H1 (cell line): ENCODE data around the gene DGKH. TPM values are rescaled to one million over a fixed set of nuclear protein-coding genes. Genes with fewer than 3 reads are reported as not detected.

Source experiments
- CTCF ChIA-PET: fragments of 300-600 bp; sonication (Branson Sonifier 250); formaldehyde crosslinking; loops from one replicate; lab custom pipeline; 2021; ENCODE audit not compliant: partially characterized antibody; lab: Charles Lee
- POLR2A ChIA-PET: fragments of 300-600 bp; sonication (Branson Sonifier 250); formaldehyde crosslinking; loops from one replicate; lab custom pipeline; 2021; ENCODE audit warnings: inconsistent platforms; ENCODE audit not compliant: partially characterized antibody; lab: Charles Lee
- DNase-seq, 2 experiments: peaks; one replicate each; pipeline versions ENCODE4 v3.0.0 to v3.0.0-alpha.2; 2010 to 2022; ENCODE audit warnings: low spot score in 2 of 2, low read depth in 1 of 2, mixed read lengths in 1 of 2
- FAIRE-seq: peaks from 2 replicates; lab custom pipeline; 2011; peaks lifted over from hg19 to GRCh38; lab: Jason Lieb, UNC
- H2AFZ ChIP-seq: 2 replicates; pipeline ENCODE4 v1.8.1; 2012; ENCODE audit warnings: low read length, inconsistent platforms
- H2AK5ac ChIP-seq: 2 replicates; pipeline ENCODE4 v1.6.1; 2013; ENCODE audit warnings: low read depth, low read length
- H2BK120ac ChIP-seq: replicated peaks from 2 replicates; pipeline ENCODE3; 2013; ENCODE audit warnings: low read depth, low read length, inconsistent platforms
- H2BK12ac ChIP-seq: 2 replicates; pipeline ENCODE4 v1.6.1; 2013; ENCODE audit warnings: low read depth, low read length
- H2BK15ac ChIP-seq: 2 replicates; pipeline ENCODE4 v1.6.1; 2013; ENCODE audit warnings: low read length
- H2BK20ac ChIP-seq: 2 replicates; pipeline ENCODE4 v1.6.1; 2013; ENCODE audit warnings: low read length
- H2BK5ac ChIP-seq: 2 replicates; pipeline ENCODE4 v1.6.1; 2013; ENCODE audit warnings: low read depth, low read length
- H3K14ac ChIP-seq: 2 replicates; pipeline ENCODE4 v1.6.1; 2013; ENCODE audit warnings: inconsistent platforms; ENCODE audit not compliant: insufficient read length
- H3K18ac ChIP-seq: 2 replicates; pipeline ENCODE4 v1.6.1; 2013; ENCODE audit warnings: low read length; ENCODE audit errors: extremely low read depth
- H3K23ac ChIP-seq: 2 replicates; pipeline ENCODE4 v1.6.1; 2013; ENCODE audit warnings: inconsistent platforms; ENCODE audit not compliant: insufficient read length
- H3K23me2 ChIP-seq: 2 replicates; pipeline ENCODE4 v1.6.1; 2013; ENCODE audit warnings: low read depth, low read length
- H3K27ac ChIP-seq: 2 replicates; pipeline ENCODE4 v1.6.1; 2011; ENCODE audit warnings: low read depth, low read length, inconsistent platforms
- H3K27me3 ChIP-seq, 4 experiments: replicated peaks in 1 of 4; 1 replicate in 1 of 4; 2 replicates in 3 of 4; pipeline versions ENCODE4 v1.6.1 to v1.8.1; 2011 to 2013; ENCODE audit warnings: low read length in 3 of 4, mild to moderate bottlenecking in 3 of 4, inconsistent platforms in 2 of 4, mixed read lengths in 2 of 4, moderate library complexity in 1 of 4; ENCODE audit not compliant: control insufficient read depth in 3 of 4, insufficient read depth in 3 of 4; ENCODE audit errors: extremely low read depth in 1 of 4
- H3K36me3 ChIP-seq, 4 experiments: 2 replicates each; pipeline versions ENCODE4 v1.6.1 to v1.8.1; 2011 to 2013; ENCODE audit warnings: mild to moderate bottlenecking in 4 of 4, low read length in 3 of 4, moderate library complexity in 2 of 4, control low read depth in 1 of 4, inconsistent platforms in 1 of 4; ENCODE audit not compliant: insufficient read depth in 4 of 4, control insufficient read depth in 2 of 4
- H3K4ac ChIP-seq: replicated peaks from 2 replicates; pipeline ENCODE3; 2013; ENCODE audit warnings: low read length, low read depth, mixed read lengths, inconsistent platforms; ENCODE audit not compliant: insufficient read length
- H3K4me1 ChIP-seq, 4 experiments: replicated peaks in 1 of 4; 1 replicate in 1 of 4; 2 replicates in 3 of 4; pipeline versions ENCODE4 v1.6.1 to v1.8.1; 2011 to 2013; ENCODE audit warnings: low read length in 3 of 4, inconsistent platforms in 2 of 4, mixed read lengths in 1 of 4; ENCODE audit not compliant: insufficient read depth in 4 of 4, control insufficient read depth in 3 of 4
- H3K4me2 ChIP-seq, 2 experiments: 2 replicates each; pipeline versions ENCODE4 v1.6.1 to v1.8.1; 2011 to 2013; ENCODE audit warnings: low read depth in 2 of 2, low read length in 2 of 2, control low read depth in 1 of 2, inconsistent platforms in 1 of 2, mild to moderate bottlenecking in 1 of 2; ENCODE audit not compliant: insufficient read depth in 1 of 2
- H3K4me3 ChIP-seq, 4 experiments: fragments of 200-600, 300-600 bp in 1 of 4; sonication (generic), shearing (Covaris generic), sonication (Bioruptor Twin) in 1 of 4; 2 replicates each; pipeline versions ENCODE4 v1.5.1 to v1.8.1; 2011 to 2016; ENCODE audit warnings: low read length in 4 of 4, low read depth in 3 of 4, control low read depth in 2 of 4, inconsistent platforms in 2 of 4, mild to moderate bottlenecking in 2 of 4, mixed read lengths in 1 of 4, moderate library complexity in 1 of 4; ENCODE audit not compliant: insufficient read depth in 2 of 4; ENCODE audit errors: extremely low read depth in 1 of 4
- H3K56ac ChIP-seq: replicated peaks from 2 replicates; pipeline ENCODE3; 2013; ENCODE audit warnings: low read depth, mild to moderate bottlenecking, mixed read lengths, low read length, inconsistent platforms; ENCODE audit not compliant: insufficient read length
- H3K79me1 ChIP-seq: 2 replicates; pipeline ENCODE4 v1.6.1; 2013; ENCODE audit warnings: low read depth, low read length, control low read depth
- H3K79me2 ChIP-seq, 2 experiments: 2 replicates each; pipeline versions ENCODE4 v1.6.1 to v1.8.1; 2012 to 2013; ENCODE audit warnings: low read length in 2 of 2, mild to moderate bottlenecking in 2 of 2, inconsistent platforms in 1 of 2; ENCODE audit not compliant: insufficient read depth in 2 of 2, control insufficient read depth in 1 of 2
- H3K9ac ChIP-seq, 4 experiments: replicated peaks in 1 of 4; 1 replicate in 1 of 4; 2 replicates in 3 of 4; pipeline versions ENCODE4 v1.6.1 to v1.8.1; 2011 to 2013; ENCODE audit warnings: low read depth in 3 of 4, low read length in 3 of 4, control low read depth in 2 of 4, mild to moderate bottlenecking in 2 of 4, moderate library complexity in 2 of 4, inconsistent platforms in 1 of 4; ENCODE audit errors: extremely low read depth in 1 of 4
- H3K9me3 ChIP-seq, 2 experiments: 2 replicates each; pipeline versions ENCODE4 v1.6.1 to v1.8.1; 2012 to 2013; ENCODE audit warnings: mild to moderate bottlenecking in 2 of 2, moderate library complexity in 2 of 2, control low read depth in 1 of 2, inconsistent platforms in 1 of 2, low read depth in 1 of 2, low read length in 1 of 2, mixed read lengths in 1 of 2; ENCODE audit not compliant: insufficient read depth in 2 of 2
- H4K20me1 ChIP-seq, 2 experiments: replicated peaks in 1 of 2; 2 replicates each; pipeline versions ENCODE3 to v1.8.1; 2011 to 2013; ENCODE audit warnings: inconsistent platforms in 2 of 2, low read length in 2 of 2, mild to moderate bottlenecking in 1 of 2; ENCODE audit not compliant: insufficient read depth in 2 of 2, control insufficient read depth in 1 of 2
- H4K5ac ChIP-seq: 2 replicates; pipeline ENCODE4 v1.6.1; 2013; ENCODE audit warnings: low read length, low read depth, mixed read lengths, inconsistent platforms; ENCODE audit not compliant: insufficient read length
- H4K8ac ChIP-seq: 2 replicates; pipeline ENCODE4 v1.8.0; 2013; ENCODE audit warnings: mild to moderate bottlenecking, moderate library complexity, low read length, inconsistent platforms; ENCODE audit not compliant: insufficient read depth; ENCODE audit errors: extremely low read depth
- H4K91ac ChIP-seq: replicated peaks from 2 replicates; pipeline ENCODE3; 2013; ENCODE audit warnings: low read length, mixed read lengths, inconsistent platforms; ENCODE audit not compliant: insufficient read length
- EGR1 ChIP-seq: IDR thresholded peaks from 2 replicates; pipeline ENCODE4 v1.6.1; 2011; ENCODE audit warnings: low read depth, low read length, borderline replicate concordance
- GABPA ChIP-seq: IDR thresholded peaks from 2 replicates; pipeline ENCODE4 v1.6.1; 2011; ENCODE audit warnings: mild to moderate bottlenecking, low read length, moderate library complexity, borderline replicate concordance; ENCODE audit not compliant: insufficient read depth
- GTF2F1 ChIP-seq: IDR thresholded peaks from 2 replicates; pipeline ENCODE4 v1.6.1; 2012; ENCODE audit warnings: low read depth, low read length, improper control_type of control experiment, borderline replicate concordance
- HDAC2 ChIP-seq, 2 experiments: fragments of 300-600 bp in 1 of 2; sonication (generic) in 1 of 2; IDR thresholded peaks; 2 replicates each; pipeline ENCODE4 v1.6.1; 2011 to 2012; ENCODE audit warnings: low read depth in 2 of 2, low read length in 2 of 2, mild to moderate bottlenecking in 2 of 2, moderate library complexity in 2 of 2, borderline replicate concordance in 1 of 2, inconsistent platforms in 1 of 2
- HDAC6 ChIP-seq: IDR thresholded peaks from one replicate; pipeline ENCODE4 v1.7.1; 2012; ENCODE audit warnings: low read depth, mild to moderate bottlenecking, inconsistent platforms, low read length, moderate library complexity
- JUND ChIP-seq: IDR thresholded peaks from 2 replicates; pipeline ENCODE4 v1.6.1; 2011; ENCODE audit warnings: mild to moderate bottlenecking, improper control_type of control experiment, low read length
- RBBP5 ChIP-seq: IDR thresholded peaks from 2 replicates; pipeline ENCODE4 v1.7.1; 2012; ENCODE audit warnings: low read depth, mild to moderate bottlenecking, inconsistent platforms, low read length, moderate library complexity, borderline replicate concordance
- SP2 ChIP-seq: IDR thresholded peaks from 2 replicates; pipeline ENCODE4 v1.6.1; 2012; ENCODE audit warnings: mild to moderate bottlenecking, low read length, inconsistent platforms
- SUZ12 ChIP-seq: fragments of 200-600 bp; sonication (generic); IDR thresholded peaks from 2 replicates; pipeline ENCODE4 v1.6.1; 2012; ENCODE audit warnings: mild to moderate bottlenecking, inconsistent platforms, low read length, moderate library complexity, mixed read lengths
- WGBS, 2 experiments: shearing (Covaris generic) in 1 of 2; methylation state at CpG; one replicate each; pipeline versions ENCODE4 v1.1.6 to v1.1.7; 2013 to 2015; ENCODE audit warnings: low lambda C conversion rate in 2 of 2, mixed read lengths in 2 of 2, inconsistent platforms in 1 of 2, low coverage in 1 of 2, missing lambda C conversion rate in 1 of 2; ENCODE audit not compliant: insufficient replicate concordance in 2 of 2, insufficient coverage in 1 of 2, insufficient read length in 1 of 2; ENCODE audit errors: extremely low coverage in 1 of 2, missing lambda C conversion rate in 1 of 2; 5-methylcytosine and 5-hydroxymethylcytosine counted together
- polyA plus RNA-seq, 7 experiments: library from polyadenylated mRNA; depleted of rRNA in 3 of 7; stranded (reverse) in 5 of 7; unstranded in 2 of 7; fragments of >200 nt in 5 of 7; fragments of 200-250 nt in 2 of 7; gene quantifications; 1 replicate in 5 of 7; 2 replicates in 1 of 7; 4 replicates in 1 of 7; pipeline versions ENCODE4 v1.2.1 to v1.2.3, GENCODE V29; 2011 to 2013; ENCODE audit warnings: missing spikeins in 2 of 7, mixed read lengths in 2 of 7
- total RNA-seq: library from RNA; stranded (reverse); fragmentation: NEBNext Ultra II Directional; extraction: Animal tissue kit (Norgen Biotek cat#: 25700); gene quantifications from 2 replicates; pipeline ENCODE4 v1.2.1, GENCODE V29; 2021
- TF ChIP-seq, protein P1 (sequence below): IDR thresholded peaks from 2 replicates; pipeline ENCODE4 v1.6.1; 2011; ENCODE audit warnings: low read length, improper control_type of control experiment
- TF ChIP-seq, protein P2 (sequence below): IDR thresholded peaks from 2 replicates; pipeline ENCODE4 v1.6.1; 2012; ENCODE audit warnings: inconsistent platforms
- TF ChIP-seq, protein P3 (sequence below): IDR thresholded peaks from 2 replicates; pipeline ENCODE4 v1.6.1; 2011; ENCODE audit warnings: low read depth, mild to moderate bottlenecking, low read length; ENCODE audit not compliant: insufficient read depth

DGKH gene
- total and polyA plus RNA-seq, 2 of the 8 experiments (the other 6 are each of a cell fraction or from before 2014, with no cell fraction given), result 2.1 to 7.9 TPM

DNA sequence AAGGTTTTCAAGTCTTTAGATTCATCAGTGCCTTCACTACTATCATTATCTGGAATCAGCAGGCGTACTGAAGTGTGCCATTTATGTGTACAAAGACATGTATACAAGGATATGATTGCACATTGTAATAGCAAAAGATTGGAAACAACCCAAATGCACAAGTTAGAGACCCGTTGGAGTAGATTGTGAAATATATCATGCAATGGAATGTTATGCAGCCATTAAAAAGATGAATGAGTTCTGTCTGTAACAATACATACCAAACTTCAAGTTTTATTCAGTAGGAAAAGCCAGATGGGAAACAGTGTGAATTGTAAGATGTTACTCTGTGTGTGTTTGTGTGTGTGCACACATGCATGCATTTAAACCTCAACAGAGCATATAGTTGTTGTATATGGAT is 97.9 kb downstream of the DGKH start:
- no peak overlapping the region for H3K56ac ChIP-seq
- H4K8ac ChIP-seq, result no peak overlapping the region
- H3K18ac ChIP-seq, result no peak overlapping the region
- TF ChIP-seq RBBP5 (no peak), EGR1 (no peak), GTF2F1 (no peak), GABPA (no peak), JUND (no peak), SUZ12 (no peak), HDAC6 (no peak), SP2 (no peak), HDAC2 (IDR thresholded peaks at IDR 0.05; ENCODE audit: borderline replicate concordance in 1 of 2, low read depth in 2 of 2, low read length in 2 of 2) (no peak)
- TF ChIP-seq, protein P1, sequence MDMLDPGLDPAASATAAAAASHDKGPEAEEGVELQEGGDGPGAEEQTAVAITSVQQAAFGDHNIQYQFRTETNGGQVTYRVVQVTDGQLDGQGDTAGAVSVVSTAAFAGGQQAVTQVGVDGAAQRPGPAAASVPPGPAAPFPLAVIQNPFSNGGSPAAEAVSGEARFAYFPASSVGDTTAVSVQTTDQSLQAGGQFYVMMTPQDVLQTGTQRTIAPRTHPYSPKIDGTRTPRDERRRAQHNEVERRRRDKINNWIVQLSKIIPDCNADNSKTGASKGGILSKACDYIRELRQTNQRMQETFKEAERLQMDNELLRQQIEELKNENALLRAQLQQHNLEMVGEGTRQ, result no peak
- TF ChIP-seq, protein P2, sequence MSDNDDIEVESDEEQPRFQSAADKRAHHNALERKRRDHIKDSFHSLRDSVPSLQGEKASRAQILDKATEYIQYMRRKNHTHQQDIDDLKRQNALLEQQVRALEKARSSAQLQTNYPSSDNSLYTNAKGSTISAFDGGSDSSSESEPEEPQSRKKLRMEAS, result no peak
- TF ChIP-seq, protein P3, sequence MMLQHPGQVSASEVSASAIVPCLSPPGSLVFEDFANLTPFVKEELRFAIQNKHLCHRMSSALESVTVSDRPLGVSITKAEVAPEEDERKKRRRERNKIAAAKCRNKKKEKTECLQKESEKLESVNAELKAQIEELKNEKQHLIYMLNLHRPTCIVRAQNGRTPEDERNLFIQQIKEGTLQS, result no peak

More for the DNA sequence above, 97.9 kb downstream of the DGKH start:
- no peak overlapping the region for H4K5ac ChIP-seq
- H2BK15ac ChIP-seq, result no peak overlapping the region
- no peak overlapping the region for H3K4ac ChIP-seq
- no peak overlapping the region for H2BK20ac ChIP-seq
- H3K79me2 ChIP-seq, result no peaks in the 10 kb centered on the region
- WGBS, 2 experiments, result 98% methylated on average over 2 of the region's 2 CpGs; no CpG with 5 or more reads in 1 of the 2 experiments
- H3K79me1 ChIP-seq, result no peaks in the 10 kb centered on the region
- no peak overlapping the region for H2BK120ac ChIP-seq
- no peak overlapping the region for H3K14ac ChIP-seq
- no peak overlapping the region for H2BK5ac ChIP-seq
- H3K9ac ChIP-seq, result no peak overlapping the region
- no peak overlapping the region for H2AK5ac ChIP-seq
- H3K27ac ChIP-seq, result no peak overlapping the region
- no peak overlapping the region for H3K4me2 ChIP-seq
- FAIRE-seq, result no peak
- no peak overlapping the region for H2AFZ ChIP-seq
- no peaks in the 10 kb centered on the region for H3K27me3 ChIP-seq
- no peaks in the 10 kb centered on the region for H3K9me3 ChIP-seq
- DNase-seq, result no peak
- POLR2A ChIA-PET, result no interaction called here
- no peaks in the 10 kb centered on the region for H3K23me2 ChIP-seq
- H3K4me3 ChIP-seq, result no peak overlapping the region
- H2BK12ac ChIP-seq, result no peak overlapping the region
- H4K20me1 ChIP-seq, result no peaks in the 10 kb centered on the region
- CTCF ChIA-PET, result no interaction called here
- no peak overlapping the region for H3K23ac ChIP-seq
- no peaks in the 10 kb centered on the region for H3K36me3 ChIP-seq
- no peaks in the 10 kb centered on the region for H3K4me1 ChIP-seq
- H4K91ac ChIP-seq, result no peak overlapping the region
